H9 (cell line): ENCODE data around the gene BAHD1. TPM values are rescaled to one million over a fixed set of nuclear protein-coding genes. Genes with fewer than 3 reads are reported as not detected.

ENCODE experiments used
- DNase-seq: peaks from one replicate; pipeline ENCODE4 v3.0.0-alpha.2; 2017
- H2AFZ ChIP-seq: one replicate; pipeline ENCODE4 v1.6.1; 2013; ENCODE audit warnings: mild to moderate bottlenecking, low read length, control low read depth, moderate library complexity
- H2AK5ac ChIP-seq: 2 replicates; pipeline ENCODE4 v1.6.1; 2013; ENCODE audit warnings: low read length, control low read depth, mixed read lengths; ENCODE audit not compliant: insufficient read length
- H2BK120ac ChIP-seq: one replicate; pipeline ENCODE4 v1.6.1; 2013; ENCODE audit warnings: low read depth, mild to moderate bottlenecking, low read length, control low read depth, inconsistent platforms; ENCODE audit not compliant: poor library complexity, severe bottlenecking
- H2BK12ac ChIP-seq: 2 replicates; pipeline ENCODE4 v1.6.1; 2013; ENCODE audit warnings: low read length, control low read depth, mixed read lengths, low read depth; ENCODE audit not compliant: insufficient read length
- H2BK15ac ChIP-seq: 2 replicates; pipeline ENCODE4 v1.6.1; 2013; ENCODE audit warnings: low read depth, low read length, control low read depth
- H2BK20ac ChIP-seq: one replicate; pipeline ENCODE4 v1.6.1; 2013; ENCODE audit warnings: low read depth, mild to moderate bottlenecking, low read length, control low read depth, inconsistent platforms; ENCODE audit not compliant: poor library complexity, severe bottlenecking
- H2BK5ac ChIP-seq: 2 replicates; pipeline ENCODE4 v1.6.1; 2013; ENCODE audit warnings: low read length, control low read depth, mixed read lengths; ENCODE audit not compliant: insufficient read length
- H3K14ac ChIP-seq: 2 replicates; pipeline ENCODE4 v1.6.1; 2013; ENCODE audit warnings: low read length, control low read depth; ENCODE audit not compliant: insufficient read depth
- H3K18ac ChIP-seq: 2 replicates; pipeline ENCODE4 v1.6.1; 2013; ENCODE audit warnings: low read depth, mild to moderate bottlenecking, mixed read lengths, low read length, control low read depth; ENCODE audit not compliant: insufficient read length
- H3K23ac ChIP-seq: 2 replicates; pipeline ENCODE4 v1.6.1; 2013; ENCODE audit warnings: low read length, control low read depth, mixed read lengths, low read depth; ENCODE audit not compliant: insufficient read length
- H3K23me2 ChIP-seq: 2 replicates; pipeline ENCODE4 v1.6.1; 2013; ENCODE audit warnings: low read depth, mild to moderate bottlenecking, mixed read lengths, low read length, control low read depth; ENCODE audit not compliant: insufficient read length, poor library complexity, severe bottlenecking
- H3K27ac ChIP-seq: 2 replicates; pipeline ENCODE4 v1.5.1; 2013; ENCODE audit warnings: low read length, control low read depth, mixed read lengths, low read depth; ENCODE audit not compliant: insufficient read length
- H3K27me3 ChIP-seq: 2 replicates; pipeline ENCODE4 v1.6.1; 2013; ENCODE audit warnings: low read length, control low read depth, inconsistent platforms; ENCODE audit not compliant: insufficient read depth
- H3K4ac ChIP-seq: 2 replicates; pipeline ENCODE4 v1.6.1; 2013; ENCODE audit warnings: low read depth, mild to moderate bottlenecking, control low read depth, inconsistent platforms, low read length, moderate library complexity
- H3K4me1 ChIP-seq: 2 replicates; pipeline ENCODE4 v1.6.1; 2013; ENCODE audit warnings: low read length, control low read depth, inconsistent platforms; ENCODE audit not compliant: insufficient read depth
- H3K4me2 ChIP-seq: 2 replicates; pipeline ENCODE4 v1.6.1; 2013; ENCODE audit warnings: low read length, control low read depth, mixed read lengths; ENCODE audit not compliant: insufficient read length, insufficient read depth
- H3K56ac ChIP-seq: 2 replicates; pipeline ENCODE4 v1.6.1; 2013; ENCODE audit warnings: low read depth, mild to moderate bottlenecking, mixed read lengths, low read length, control low read depth; ENCODE audit not compliant: insufficient read length
- H3K79me1 ChIP-seq: 2 replicates; pipeline ENCODE4 v1.6.1; 2013; ENCODE audit warnings: low read depth, mild to moderate bottlenecking, moderate library complexity, low read length, control low read depth, inconsistent platforms; ENCODE audit not compliant: insufficient read depth, poor library complexity, severe bottlenecking
- H3K79me2 ChIP-seq: 2 replicates; pipeline ENCODE4 v1.6.1; 2013; ENCODE audit warnings: low read length, control low read depth, inconsistent platforms; ENCODE audit not compliant: insufficient read depth
- H3K9ac ChIP-seq: 2 replicates; pipeline ENCODE4 v1.6.1; 2013; ENCODE audit warnings: low read length, control low read depth, mixed read lengths; ENCODE audit not compliant: insufficient read length; ENCODE audit errors: extremely low read depth
- H3K9me3 ChIP-seq: one replicate; pipeline ENCODE4 v1.6.1; 2013; ENCODE audit warnings: low read depth, low read length, inconsistent platforms; ENCODE audit not compliant: control insufficient read depth
- H3T11ph ChIP-seq: one replicate; pipeline ENCODE4 v1.6.1; 2013; ENCODE audit warnings: mild to moderate bottlenecking, low read length, control low read depth, inconsistent platforms
- H4K20me1 ChIP-seq: one replicate; pipeline ENCODE4 v1.6.1; 2013; ENCODE audit not compliant: control insufficient read depth, insufficient read length, insufficient read depth
- H4K5ac ChIP-seq: 2 replicates; pipeline ENCODE4 v1.6.1; 2013; ENCODE audit warnings: low read depth, mild to moderate bottlenecking, mixed read lengths, low read length, control low read depth; ENCODE audit not compliant: insufficient read length
- H4K8ac ChIP-seq: replicated peaks from 2 replicates; pipeline ENCODE4 v1.6.1; 2013; ENCODE audit warnings: low read length, control low read depth, mixed read lengths, low read depth; ENCODE audit not compliant: insufficient read length
- H4K91ac ChIP-seq: 2 replicates; pipeline ENCODE4 v1.6.1; 2013; ENCODE audit warnings: low read depth, mild to moderate bottlenecking, moderate library complexity, mixed read lengths, low read length, control low read depth; ENCODE audit not compliant: insufficient read length
- H3K27ac Mint-ChIP-seq, 3 experiments: 2 replicates in 2 of 3; 3 replicates in 1 of 3; pipeline ENCODE4 v1.8.0; 2020 to 2021; ENCODE audit warnings: mixed read lengths in 3 of 3, mild to moderate bottlenecking in 1 of 3, moderate library complexity in 1 of 3
- H3K27me3 Mint-ChIP-seq: 2 replicates; pipeline ENCODE4 v1.8.0; 2021; ENCODE audit warnings: low read depth, mild to moderate bottlenecking, moderate library complexity, mixed read lengths
- H3K36me3 Mint-ChIP-seq, 3 experiments: 2 replicates in 2 of 3; 3 replicates in 1 of 3; pipeline ENCODE4 v1.8.0; 2020 to 2021; ENCODE audit warnings: low read depth in 3 of 3, mixed read lengths in 3 of 3; ENCODE audit not compliant: insufficient read depth in 1 of 3
- H3K4me1 Mint-ChIP-seq, 2 experiments: 2 replicates each; pipeline ENCODE4 v1.8.0; 2020; ENCODE audit warnings: mixed read lengths in 2 of 2
- H3K4me3 Mint-ChIP-seq, 2 experiments: 2 replicates in 1 of 2; 3 replicates in 1 of 2; pipeline ENCODE4 v1.8.0; 2020 to 2021; ENCODE audit warnings: mild to moderate bottlenecking in 2 of 2, mixed read lengths in 2 of 2, moderate library complexity in 1 of 2
- H3K9me3 Mint-ChIP-seq, 2 experiments: 2 replicates in 1 of 2; 3 replicates in 1 of 2; pipeline ENCODE4 v1.8.0; 2020; ENCODE audit warnings: mild to moderate bottlenecking in 2 of 2, mixed read lengths in 2 of 2, moderate library complexity in 1 of 2
- WGBS: extraction: QIAGEN DNeasy Blood & Tissue Kit; methylation state at CpG from one replicate; pipeline ENCODE4 v1.1.7; 2013; ENCODE audit warnings: missing lambda C conversion rate, low lambda C conversion rate, mixed read lengths; ENCODE audit not compliant: insufficient read length; ENCODE audit errors: extremely low coverage; 5-methylcytosine and 5-hydroxymethylcytosine counted together
- total RNA-seq: library from RNA; stranded (reverse); gene quantifications from 2 replicates; pipeline ENCODE4 v1.2.1, GENCODE V29; 2021
- TF ChIP-seq, protein P1 (sequence below): fragments of 200-600 bp; sonication (generic); conservative IDR thresholded peaks from 3 replicates; pipeline ENCODE4 v1.8.0; 2021; ENCODE audit warnings: antibody characterized with exemption, mild to moderate bottlenecking

BAHD1 gene
- total RNA-seq, 1 experiment from 2014 or later, result 54.1 TPM

DNA sequence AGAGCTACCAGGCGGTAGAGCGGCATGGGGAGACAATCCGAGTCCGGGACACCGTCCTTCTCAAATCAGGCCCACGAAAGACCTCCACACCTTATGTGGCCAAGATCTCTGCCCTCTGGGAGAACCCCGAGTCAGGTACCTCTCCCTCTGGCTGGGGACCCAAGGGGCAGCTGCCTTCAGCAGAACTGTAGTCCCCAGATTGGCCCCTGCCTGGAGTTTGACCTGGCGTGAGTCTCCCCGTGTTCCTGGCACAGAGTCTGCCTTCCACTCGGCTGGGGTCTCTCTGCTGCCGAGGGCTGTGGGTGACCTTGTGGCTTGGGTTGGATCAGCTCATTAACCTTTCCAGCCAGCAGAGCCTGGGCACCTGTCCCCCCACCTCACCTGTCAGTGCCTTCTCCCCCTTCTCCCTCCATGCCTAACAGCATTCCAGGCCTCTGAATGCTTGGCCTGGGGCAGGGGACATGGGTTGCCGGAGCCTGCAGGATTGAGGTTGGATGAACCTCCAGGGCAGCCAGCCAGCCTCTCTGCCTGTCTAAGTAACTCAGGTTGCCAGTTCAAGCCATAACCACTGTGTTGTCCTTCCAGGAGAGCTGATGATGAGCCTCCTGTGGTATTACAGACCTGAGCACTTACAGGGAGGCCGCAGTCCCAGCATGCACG lies 23.3 kb downstream of the BAHD1 start:
- no peak overlapping the region for H2BK120ac ChIP-seq
- no peak overlapping the region for H2BK15ac ChIP-seq
- H3K23me2 ChIP-seq, result no peaks in the 10 kb centered on the region
- H3K23ac ChIP-seq, result no peak overlapping the region
- H3K9ac ChIP-seq, result no peak overlapping the region
- no peak overlapping the region for H4K91ac ChIP-seq
- H3K4me1 ChIP-seq, result no peaks in the 10 kb centered on the region
- no peaks in the 10 kb centered on the region for H3K79me1 ChIP-seq
- H3K18ac ChIP-seq, result no peak overlapping the region
- no peaks in the 10 kb centered on the region for H4K20me1 ChIP-seq
- Mint-ChIP-seq H3K4me3 (no peak overlapping the region), H3K27ac (0 out of 7 replicates have a peak overlapping the region, but pooled peaks of 1 of the 3 experiments have one; percentile 68), H3K36me3 (peaks cover 27 to 74% (median 60%) of the 10 kb centered on the region in 3 experiments; a peak in 6 of 7 replicates), H3K9me3 (no peaks in the 10 kb centered on the region), H3K4me1 (no peaks in the 10 kb centered on the region), H3K27me3 (no peaks in the 10 kb centered on the region)
- H3K4me2 ChIP-seq, result no peak overlapping the region
- no peak overlapping the region for H2AFZ ChIP-seq
- H4K5ac ChIP-seq, result no peak overlapping the region
- no CpG with 5 or more reads among the region's 14 CpGs for WGBS
- H3K9me3 ChIP-seq, result no peaks in the 10 kb centered on the region
- no peak overlapping the region for H2AK5ac ChIP-seq
- H2BK12ac ChIP-seq, result no peak overlapping the region
- H3K27ac ChIP-seq, result no peak overlapping the region
- H2BK5ac ChIP-seq, result no peak overlapping the region
- TF ChIP-seq, protein P1, sequence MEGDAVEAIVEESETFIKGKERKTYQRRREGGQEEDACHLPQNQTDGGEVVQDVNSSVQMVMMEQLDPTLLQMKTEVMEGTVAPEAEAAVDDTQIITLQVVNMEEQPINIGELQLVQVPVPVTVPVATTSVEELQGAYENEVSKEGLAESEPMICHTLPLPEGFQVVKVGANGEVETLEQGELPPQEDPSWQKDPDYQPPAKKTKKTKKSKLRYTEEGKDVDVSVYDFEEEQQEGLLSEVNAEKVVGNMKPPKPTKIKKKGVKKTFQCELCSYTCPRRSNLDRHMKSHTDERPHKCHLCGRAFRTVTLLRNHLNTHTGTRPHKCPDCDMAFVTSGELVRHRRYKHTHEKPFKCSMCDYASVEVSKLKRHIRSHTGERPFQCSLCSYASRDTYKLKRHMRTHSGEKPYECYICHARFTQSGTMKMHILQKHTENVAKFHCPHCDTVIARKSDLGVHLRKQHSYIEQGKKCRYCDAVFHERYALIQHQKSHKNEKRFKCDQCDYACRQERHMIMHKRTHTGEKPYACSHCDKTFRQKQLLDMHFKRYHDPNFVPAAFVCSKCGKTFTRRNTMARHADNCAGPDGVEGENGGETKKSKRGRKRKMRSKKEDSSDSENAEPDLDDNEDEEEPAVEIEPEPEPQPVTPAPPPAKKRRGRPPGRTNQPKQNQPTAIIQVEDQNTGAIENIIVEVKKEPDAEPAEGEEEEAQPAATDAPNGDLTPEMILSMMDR, result no peak
- no peak overlapping the region for H3K14ac ChIP-seq
- H3K4ac ChIP-seq, result no peak overlapping the region
- H3K27me3 ChIP-seq, result no peaks in the 10 kb centered on the region
- H4K8ac ChIP-seq, result no peak overlapping the region
- H2BK20ac ChIP-seq, result no peak overlapping the region
- H3K79me2 ChIP-seq, result no peaks in the 10 kb centered on the region; the same call in 1 of the 2 replicates
- H3K56ac ChIP-seq, result no peak overlapping the region
- H3T11ph ChIP-seq, result no peak overlapping the region
- DNase-seq, result no peak
